Endothelial cell of umbilical vein (primary cell): ENCODE data around the gene INTS6L. TPM values are rescaled to one million over a fixed set of nuclear protein-coding genes. Genes with fewer than 3 reads are reported as not detected.

Experiments used
- BruUV-seq: library from RNA; stranded (reverse); fragments of 400-500 nt; replicated peaks from 2 replicates; lab custom pipeline; 2021; lab: Mats Ljungman, UMichigan
- CTCF ChIA-PET: fragments of 300-600, 350-600 bp; sonication (Branson Sonifier 250); formaldehyde crosslinking; loops from one replicate; lab custom pipeline; 2021; ENCODE audit warnings: antibody characterized with exemption, inconsistent platforms; lab: Charles Lee
- POLR2A ChIA-PET: fragments of 300-600, 350-600 bp; sonication (Branson Sonifier 250); formaldehyde crosslinking; loops from one replicate; lab custom pipeline; 2021; ENCODE audit warnings: antibody characterized with exemption, inconsistent platforms; lab: Charles Lee
- DNase-seq: peaks from one replicate; pipeline ENCODE4 v3.0.0-alpha.2; 2011; ENCODE audit warnings: low read depth, low spot score
- FAIRE-seq: peaks from 2 replicates; lab custom pipeline; 2011; peaks lifted over from hg19 to GRCh38; lab: Jason Lieb, UNC
- H2AFZ ChIP-seq: 2 replicates; pipeline ENCODE4 v1.6.0; 2012; ENCODE audit warnings: low read depth, low read length, control low read depth, inconsistent platforms
- H3K27ac ChIP-seq: 2 replicates; pipeline ENCODE4 v1.5.1; 2011; ENCODE audit warnings: low read depth, mild to moderate bottlenecking, control low read depth, low read length, moderate library complexity; ENCODE audit not compliant: insufficient read depth
- H3K27me3 ChIP-seq, 2 experiments: 2 replicates each; pipeline versions ENCODE4 v1.6.0 to v1.6.1; 2011; ENCODE audit warnings: low read length in 2 of 2, mixed read lengths in 1 of 2; ENCODE audit not compliant: control insufficient read depth in 2 of 2, insufficient read depth in 2 of 2
- H3K36me3 ChIP-seq, 2 experiments: 2 replicates in 1 of 2; 3 replicates in 1 of 2; pipeline ENCODE4 v1.5.1; 2011; ENCODE audit warnings: low read length in 2 of 2, mild to moderate bottlenecking in 1 of 2, moderate library complexity in 1 of 2; ENCODE audit not compliant: control insufficient read depth in 2 of 2, insufficient read depth in 2 of 2; ENCODE audit errors: extremely low read depth in 1 of 2
- H3K4me1 ChIP-seq: 3 replicates; pipeline ENCODE4 v1.5.1; 2011; ENCODE audit warnings: mild to moderate bottlenecking, low read length; ENCODE audit not compliant: control insufficient read depth, insufficient read depth; ENCODE audit errors: extremely low read depth
- H3K4me2 ChIP-seq: 2 replicates; pipeline ENCODE4 v1.6.1; 2011; ENCODE audit warnings: low read length, control low read depth, mixed read lengths; ENCODE audit not compliant: insufficient read depth
- H3K4me3 ChIP-seq, 3 experiments: fragments of 200-600 bp in 1 of 3; sonication (generic), shearing (Covaris generic) in 1 of 3; replicated peaks in 1 of 3; 2 replicates each; pipeline ENCODE4 v1.5.1; 2011 to 2016; ENCODE audit warnings: control low read depth in 3 of 3, low read length in 3 of 3, mild to moderate bottlenecking in 2 of 3, inconsistent platforms in 1 of 3, low read depth in 1 of 3, moderate library complexity in 1 of 3; ENCODE audit not compliant: insufficient read depth in 1 of 3
- H3K79me2 ChIP-seq: 2 replicates; pipeline ENCODE4 v1.6.0; 2012; ENCODE audit warnings: low read length, inconsistent platforms; ENCODE audit not compliant: control insufficient read depth, insufficient read depth
- H3K9ac ChIP-seq: replicated peaks from 2 replicates; pipeline ENCODE3; 2011; ENCODE audit warnings: low read length, control low read depth; ENCODE audit not compliant: insufficient read depth; ENCODE audit errors: extremely low read depth
- H3K9me1 ChIP-seq: replicated peaks from 3 replicates; pipeline ENCODE4 v1.6.0; 2011; ENCODE audit warnings: mild to moderate bottlenecking, low read length; ENCODE audit not compliant: control insufficient read depth, insufficient read depth; ENCODE audit errors: extremely low read depth
- H3K9me3 ChIP-seq: replicated peaks from 2 replicates; pipeline ENCODE4 v1.5.1; 2012; ENCODE audit warnings: low read length, inconsistent platforms; ENCODE audit not compliant: control insufficient read depth, insufficient read depth
- H4K20me1 ChIP-seq: replicated peaks from 2 replicates; pipeline ENCODE3; 2011; ENCODE audit warnings: mild to moderate bottlenecking, low read length; ENCODE audit not compliant: control insufficient read depth, insufficient read depth; ENCODE audit errors: extremely low read depth
- EZH2 ChIP-seq: IDR thresholded peaks from 2 replicates; pipeline ENCODE4 v1.6.1; 2012; ENCODE audit warnings: borderline replicate concordance, low read depth, mild to moderate bottlenecking, moderate library complexity, low read length, inconsistent platforms; ENCODE audit not compliant: severe bottlenecking
- FOS ChIP-seq: IDR thresholded peaks from 2 replicates; pipeline ENCODE4 v1.6.1; 2011; ENCODE audit warnings: mild to moderate bottlenecking, low read length, moderate library complexity, borderline replicate concordance; ENCODE audit not compliant: insufficient read depth
- GATA2 ChIP-seq: IDR thresholded peaks from 2 replicates; pipeline ENCODE4 v1.7.0; 2011; ENCODE audit warnings: low read depth, mild to moderate bottlenecking, moderate library complexity, mixed read lengths, low read length; ENCODE audit not compliant: insufficient read length, insufficient read depth
- JUN ChIP-seq: IDR thresholded peaks from 2 replicates; pipeline ENCODE4 v1.6.1; 2011; ENCODE audit warnings: borderline replicate concordance, low read depth; ENCODE audit not compliant: insufficient read length, insufficient read depth
- MYC ChIP-seq: IDR thresholded peaks from one replicate; pipeline ENCODE4 v1.6.1; 2011; ENCODE audit warnings: mild to moderate bottlenecking, low read depth, low read length
- POLR2A ChIP-seq: IDR thresholded peaks from 2 replicates; pipeline ENCODE4 v1.6.1; 2012; ENCODE audit warnings: low read depth, mild to moderate bottlenecking, control low read depth, low read length
- POLR2AphosphoS5 ChIP-seq: IDR thresholded peaks from 2 replicates; pipeline ENCODE4 v1.6.1; 2012; ENCODE audit warnings: low read depth, mild to moderate bottlenecking, control low read depth, low read length, moderate library complexity; ENCODE audit not compliant: insufficient read depth
- dilution Hi-C: fragments of 300-500 bp; cut with MboI; formaldehyde crosslinking; loops from one replicate; pipeline ENCODE4 v1.15.0; 2019; ENCODE audit warnings: low sequenced_read_pairs; ENCODE audit not compliant: extremely low pct_ligation_motif_present
- intact Hi-C: fragments of 100-400 bp; cut with micrococcal nuclease; formaldehyde crosslinking; loops from one replicate; pipeline ENCODE4 v1.10.0; 2022
- polyA plus RNA-seq, 4 experiments: library from polyadenylated mRNA; depleted of rRNA in 3 of 4; stranded (reverse) in 3 of 4; unstranded in 1 of 4; fragments of >200 nt; gene quantifications; 2 replicates each; pipeline versions ENCODE4 v1.2.1 to v1.2.3, GENCODE V29; 2011 to 2012; ENCODE audit warnings: missing spikeins in 1 of 4
- total RNA-seq: library from RNA; stranded (reverse); gene quantifications from 2 replicates; pipeline ENCODE4 v1.2.3, GENCODE V29; 2021
- TF ChIP-seq, protein P1 (sequence below), 2 donors: IDR thresholded peaks; 1 replicate in 1 of 2; 2 replicates in 1 of 2; pipeline ENCODE4 v1.5.1; 2011; ENCODE audit warnings: low read length in 2 of 2, mild to moderate bottlenecking in 2 of 2, moderate library complexity in 2 of 2, control low read depth in 1 of 2, inconsistent platforms in 1 of 2, low read depth in 1 of 2; ENCODE audit not compliant: insufficient read depth in 1 of 2; ENCODE audit errors: extremely low read depth in 1 of 2
- TF ChIP-seq, protein P2 (sequence below): IDR thresholded peaks from 2 replicates; pipeline ENCODE4 v1.6.1; 2011; ENCODE audit not compliant: insufficient read depth, insufficient read length

Gene INTS6L
- total and polyA plus RNA-seq, 2 donors (not counting 3 experiments of a cell fraction or from before 2014, with no cell fraction given): 5.2 to 7.5 TPM

DNA sequence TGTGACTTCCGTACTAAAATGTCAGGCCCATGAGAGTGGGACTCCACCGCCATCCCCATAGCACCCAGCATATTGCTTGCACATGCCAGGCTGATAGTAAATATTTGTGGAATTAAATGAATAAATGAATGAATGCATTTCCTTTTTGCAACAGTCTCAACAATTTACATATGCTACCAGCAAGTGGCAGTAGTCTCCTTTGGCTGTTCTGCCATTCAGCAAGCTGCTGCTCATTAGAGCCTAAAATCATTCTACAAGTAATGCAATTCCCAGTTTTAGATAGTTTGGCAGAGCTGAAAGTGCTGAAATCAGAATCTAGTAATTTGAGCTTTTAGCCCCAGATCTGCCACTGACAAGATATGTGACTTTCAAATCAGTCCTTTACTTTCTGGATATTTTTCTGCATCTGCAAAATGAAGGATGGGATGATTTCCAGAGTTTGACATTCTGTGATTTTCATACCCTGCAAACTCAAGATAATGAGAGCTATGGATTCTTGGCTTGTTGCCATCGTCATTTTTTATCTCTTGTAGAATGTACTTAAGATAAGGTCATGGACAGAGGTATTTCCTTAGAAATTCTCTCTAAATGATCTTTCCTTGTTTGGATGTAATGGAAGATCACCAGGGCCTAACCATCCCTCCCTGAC is 35.7 kb upstream of the INTS6L start:
- peak; percentile 46 for DNase-seq
- Histone ChIP-seq H3K4me3 (no peak overlapping the region), H3K4me2 (no peak overlapping the region), H2AFZ (no peak overlapping the region), H3K4me1 (no peaks in the 10 kb centered on the region), H3K9ac (no peak overlapping the region), H4K20me1 (no peaks in the 10 kb centered on the region), H3K9me1 (no peaks in the 10 kb centered on the region), H3K9me3 (no peaks in the 10 kb centered on the region), H3K79me2 (no peaks in the 10 kb centered on the region), H3K27me3 (no peaks in the 10 kb centered on the region), H3K36me3 (no peaks in the 10 kb centered on the region), H3K27ac (no peak overlapping the region)
- TF ChIP-seq, protein P1, sequence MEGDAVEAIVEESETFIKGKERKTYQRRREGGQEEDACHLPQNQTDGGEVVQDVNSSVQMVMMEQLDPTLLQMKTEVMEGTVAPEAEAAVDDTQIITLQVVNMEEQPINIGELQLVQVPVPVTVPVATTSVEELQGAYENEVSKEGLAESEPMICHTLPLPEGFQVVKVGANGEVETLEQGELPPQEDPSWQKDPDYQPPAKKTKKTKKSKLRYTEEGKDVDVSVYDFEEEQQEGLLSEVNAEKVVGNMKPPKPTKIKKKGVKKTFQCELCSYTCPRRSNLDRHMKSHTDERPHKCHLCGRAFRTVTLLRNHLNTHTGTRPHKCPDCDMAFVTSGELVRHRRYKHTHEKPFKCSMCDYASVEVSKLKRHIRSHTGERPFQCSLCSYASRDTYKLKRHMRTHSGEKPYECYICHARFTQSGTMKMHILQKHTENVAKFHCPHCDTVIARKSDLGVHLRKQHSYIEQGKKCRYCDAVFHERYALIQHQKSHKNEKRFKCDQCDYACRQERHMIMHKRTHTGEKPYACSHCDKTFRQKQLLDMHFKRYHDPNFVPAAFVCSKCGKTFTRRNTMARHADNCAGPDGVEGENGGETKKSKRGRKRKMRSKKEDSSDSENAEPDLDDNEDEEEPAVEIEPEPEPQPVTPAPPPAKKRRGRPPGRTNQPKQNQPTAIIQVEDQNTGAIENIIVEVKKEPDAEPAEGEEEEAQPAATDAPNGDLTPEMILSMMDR (IDR thresholded peaks at IDR 0.05; ENCODE audit: extremely low read depth in 1 of 2, insufficient read depth in 1 of 2, low read depth in 1 of 2, low read length in 2 of 2): peak; percentile 32 to 45
- no peak for TF ChIP-seq MYC
- FAIRE-seq: peak; percentile 73
- intact Hi-C loops (loop anchor here (1.0 to 5.0 kb wide), 4 partner anchors 38 to 448 kb away; partner anchors contain the start of gene INTS6L), dilution Hi-C loops (no loop called here)
- POLR2A ChIA-PET: no interaction called here
- no TSS peak for BruUV-seq
- CTCF ChIA-PET: interaction anchor here (0.7 to 2.2 kb wide), 12 partner anchors 8 to 447 kb away, joined by 3 to 25 read pairs (median 4); no protein-coding TSS in a partner anchor

DNA sequence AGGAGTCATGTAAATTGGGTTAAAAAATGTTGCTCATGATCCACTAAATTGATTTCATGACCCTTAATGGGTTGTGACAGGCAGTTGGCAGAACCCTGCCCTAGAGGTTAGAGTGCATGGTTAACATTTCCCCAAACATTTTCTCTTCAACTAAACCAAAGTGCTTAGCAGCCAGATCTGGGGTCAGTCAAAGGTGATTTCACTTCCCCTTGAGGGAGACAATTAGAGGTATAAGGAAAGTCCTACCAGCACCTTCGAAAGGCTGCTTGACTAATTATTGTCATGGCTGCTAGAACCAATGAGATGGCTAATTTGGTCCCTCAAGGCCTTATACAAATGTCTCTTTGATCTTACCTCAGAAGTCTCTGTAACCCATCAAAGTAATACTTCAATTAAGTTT is 30.9 kb upstream of the INTS6L start:
- H3K4me1 ChIP-seq: no peaks in the 10 kb centered on the region
- dilution Hi-C loops: no loop called here
- no TSS peak for BruUV-seq
- no peak overlapping the region for H3K27ac ChIP-seq
- H3K4me2 ChIP-seq: no peak overlapping the region
- no peak overlapping the region for H3K4me3 ChIP-seq
- FAIRE-seq: no peak
- POLR2A ChIA-PET: no interaction called here
- no peak overlapping the region for H3K9ac ChIP-seq
- no peak for TF ChIP-seq GATA2
- TF ChIP-seq MYC: no peak
- TF ChIP-seq, protein P1 (IDR thresholded peaks at IDR 0.05; ENCODE audit: extremely low read depth in 1 of 2, insufficient read depth in 1 of 2, low read depth in 1 of 2, low read length in 2 of 2): no peak
- no peak for TF ChIP-seq FOS
- TF ChIP-seq, protein P2, sequence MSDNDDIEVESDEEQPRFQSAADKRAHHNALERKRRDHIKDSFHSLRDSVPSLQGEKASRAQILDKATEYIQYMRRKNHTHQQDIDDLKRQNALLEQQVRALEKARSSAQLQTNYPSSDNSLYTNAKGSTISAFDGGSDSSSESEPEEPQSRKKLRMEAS: no peak
- no peak for TF ChIP-seq EZH2
- no peak for TF ChIP-seq POLR2AphosphoS5
- TF ChIP-seq JUN: no peak
- TF ChIP-seq POLR2A: no peak
- no peaks in the 10 kb centered on the region for H3K79me2 ChIP-seq
- no peaks in the 10 kb centered on the region for H4K20me1 ChIP-seq
- H3K36me3 ChIP-seq: no peaks in the 10 kb centered on the region
- no peaks in the 10 kb centered on the region for H3K27me3 ChIP-seq
- H2AFZ ChIP-seq: no peak overlapping the region
- H3K9me3 ChIP-seq: no peaks in the 10 kb centered on the region
- H3K9me1 ChIP-seq: no peaks in the 10 kb centered on the region
- CTCF ChIA-PET: interaction anchor here (1.0 kb wide), 1 partner anchor 303 kb away, joined by 3 read pairs; no protein-coding TSS in a partner anchor
- intact Hi-C loops: no loop called here
- DNase-seq: no peak
